ENCODE measurements around the gene RCAN2.

DNA sequence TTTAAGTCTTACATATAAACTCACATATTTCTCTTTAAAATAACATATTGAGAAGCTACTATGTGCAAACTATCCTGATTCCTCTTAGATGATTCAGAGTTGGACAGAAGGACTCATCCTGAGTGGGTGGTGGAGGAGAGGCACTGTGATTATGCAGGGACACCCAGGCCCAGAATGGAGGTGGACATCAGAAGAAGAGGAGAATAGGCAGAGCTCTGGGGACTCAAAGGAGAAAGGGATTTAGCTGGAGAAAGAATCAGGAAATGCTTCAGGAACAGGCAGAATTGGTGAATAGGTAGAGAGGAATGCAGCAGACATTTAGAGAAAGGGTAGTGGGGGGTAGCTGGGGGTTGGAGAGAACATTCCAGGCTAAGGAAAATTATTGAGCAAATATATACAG, 17.4 kb downstream of the RCAN2 start:
- TF ChIP-seq POLR2A (IDR thresholded peaks at IDR 0.05; ENCODE audit: low read depth, low read length) (no peak), POLR2AphosphoS5 (IDR thresholded peaks at IDR 0.05; ENCODE audit: low read depth, low read length) (no peak), TAF1 (IDR thresholded peaks at IDR 0.05; ENCODE audit: borderline replicate concordance, low read depth, low read length) (no peak)

All from GM12892 (cell line).